Tibial artery (tissue), 4 donors: ENCODE data around the gene SLC7A9.
A peak's percentile ranks its signal among the peaks of the same experiment; 100 is the strongest.
"Not testable (repeated sequence)": the region's sequence is repeated elsewhere in the genome, so short reads cannot be mapped to it uniquely, and the experiment has no call there.

Source experiments
- DNase-seq, 2 donors: peaks; one replicate each; pipeline ENCODE4 v3.0.0-alpha.2; 2019
- H3K27ac ChIP-seq, 2 donors: fragments of 200-600 bp; sonication (generic) in 1 of 2; 1 replicate in 1 of 2; 2 replicates in 1 of 2; pipeline ENCODE4 v1.5.1; 2018 to 2019; ENCODE audit warnings: mild to moderate bottlenecking in 1 of 2
- H3K27me3 ChIP-seq, 2 donors: fragments of 200-600 bp; sonication (generic) in 1 of 2; one replicate each; pipeline versions ENCODE4 v1.5.1 to v1.6.0; 2016 to 2019
- H3K36me3 ChIP-seq, 3 donors: fragments of 200-600 bp; sonication (generic) in 2 of 3; one replicate each; pipeline ENCODE4 v1.5.1; 2016 to 2019; ENCODE audit warnings: mild to moderate bottlenecking in 2 of 3
- H3K4me1 ChIP-seq, 4 donors: fragments of 200-600 bp; sonication (generic) in 2 of 4; 1 replicate in 3 of 4; 2 replicates in 1 of 4; pipeline ENCODE4 v1.5.1; 2016 to 2019
- H3K4me3 ChIP-seq, 2 donors: fragments of 200-600 bp; sonication (generic) in 1 of 2; 1 replicate in 1 of 2; 2 replicates in 1 of 2; pipeline ENCODE4 v1.5.1; 2018 to 2019; ENCODE audit warnings: mild to moderate bottlenecking in 2 of 2
- H3K9me3 ChIP-seq, 3 donors: fragments of 200-600 bp; sonication (generic) in 1 of 3; one replicate each; pipeline ENCODE4 v1.5.1; 2016 to 2019
- intact Hi-C: fragments of 100-400 bp; cut with DNase I; formaldehyde crosslinking; loops from one replicate; pipeline ENCODE4 v1.15.0; 2023; ENCODE audit warnings: low total_unique reads
- TF ChIP-seq, protein P1 (sequence below), 2 experiments: fragments of 200-600 bp in 1 of 2; fragments of 450-650 bp in 1 of 2; IDR thresholded peaks; one replicate each; pipeline ENCODE4 v1.5.1; 2017 to 2019; ENCODE audit warnings: antibody characterized with exemption in 2 of 2, mild to moderate bottlenecking in 1 of 2, moderate library complexity in 1 of 2

The SLC7A9 gene

DNA sequence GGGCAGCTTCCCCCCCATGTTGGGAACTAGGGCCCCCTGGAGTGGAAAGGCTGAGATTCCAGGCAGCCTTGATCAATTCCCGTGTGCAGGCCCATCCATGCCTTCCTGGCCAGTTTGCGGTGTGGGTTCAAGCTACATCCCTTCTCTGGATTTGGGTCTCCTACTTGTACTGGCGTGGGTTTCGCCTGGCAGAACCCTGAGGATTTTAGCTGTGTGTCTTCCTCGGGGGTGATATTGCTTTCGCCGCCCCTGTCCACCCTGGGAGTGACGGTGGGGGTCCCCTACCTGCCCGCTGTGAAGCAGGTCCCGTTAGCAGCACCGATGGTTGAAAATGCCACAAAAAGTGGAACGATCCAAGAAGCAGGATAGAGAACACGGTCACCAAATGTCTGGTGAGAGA lies 11.4 kb downstream of the SLC7A9 start:
- H3K4me1 ChIP-seq, result no peaks in the 10 kb centered on the region
- no peaks in the 10 kb centered on the region for H3K36me3 ChIP-seq
- DNase-seq, result peak in 1 of 2 donors; percentile 57
- no peak overlapping the region for H3K4me3 ChIP-seq
- intact Hi-C loops, result no loop called here
- TF ChIP-seq, protein P1, sequence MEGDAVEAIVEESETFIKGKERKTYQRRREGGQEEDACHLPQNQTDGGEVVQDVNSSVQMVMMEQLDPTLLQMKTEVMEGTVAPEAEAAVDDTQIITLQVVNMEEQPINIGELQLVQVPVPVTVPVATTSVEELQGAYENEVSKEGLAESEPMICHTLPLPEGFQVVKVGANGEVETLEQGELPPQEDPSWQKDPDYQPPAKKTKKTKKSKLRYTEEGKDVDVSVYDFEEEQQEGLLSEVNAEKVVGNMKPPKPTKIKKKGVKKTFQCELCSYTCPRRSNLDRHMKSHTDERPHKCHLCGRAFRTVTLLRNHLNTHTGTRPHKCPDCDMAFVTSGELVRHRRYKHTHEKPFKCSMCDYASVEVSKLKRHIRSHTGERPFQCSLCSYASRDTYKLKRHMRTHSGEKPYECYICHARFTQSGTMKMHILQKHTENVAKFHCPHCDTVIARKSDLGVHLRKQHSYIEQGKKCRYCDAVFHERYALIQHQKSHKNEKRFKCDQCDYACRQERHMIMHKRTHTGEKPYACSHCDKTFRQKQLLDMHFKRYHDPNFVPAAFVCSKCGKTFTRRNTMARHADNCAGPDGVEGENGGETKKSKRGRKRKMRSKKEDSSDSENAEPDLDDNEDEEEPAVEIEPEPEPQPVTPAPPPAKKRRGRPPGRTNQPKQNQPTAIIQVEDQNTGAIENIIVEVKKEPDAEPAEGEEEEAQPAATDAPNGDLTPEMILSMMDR (IDR thresholded peaks at IDR 0.05), result no peak
- no peaks in the 10 kb centered on the region for H3K9me3 ChIP-seq
- H3K27me3 ChIP-seq, result no peaks in the 10 kb centered on the region
- no peak overlapping the region for H3K27ac ChIP-seq

DNA sequence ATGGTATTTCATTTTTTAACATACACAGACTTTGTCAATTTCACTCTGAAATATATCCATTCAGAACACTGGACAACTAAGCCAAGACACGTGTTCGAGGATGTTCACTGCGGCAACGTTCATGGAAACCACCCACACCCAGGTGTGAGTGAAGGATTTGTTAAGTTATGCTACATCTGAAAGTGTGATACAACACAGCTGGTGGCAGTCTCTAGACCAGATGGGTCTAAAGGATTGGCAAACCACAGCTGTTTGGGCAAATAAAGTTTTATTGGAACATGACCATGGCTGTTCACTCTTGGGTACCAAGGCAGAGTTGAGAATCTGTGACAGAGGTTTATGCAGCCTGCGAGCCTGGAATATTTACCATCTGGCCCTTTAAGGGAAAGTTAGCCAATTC lies 12.0 kb downstream of the SLC7A9 start:
- no peaks in the 10 kb centered on the region for H3K27me3 ChIP-seq
- H3K36me3 ChIP-seq, result peaks cover 0 to 3% (median 0%) of the 10 kb centered on the region in 3 donors
- H3K4me1 ChIP-seq, result no peaks in the 10 kb centered on the region
- H3K4me3 ChIP-seq, result no peak overlapping the region
- no peak overlapping the region for H3K27ac ChIP-seq
- intact Hi-C loops, result no loop called here
- TF ChIP-seq, protein P1 (IDR thresholded peaks at IDR 0.05), result no peak
- no peaks in the 10 kb centered on the region for H3K9me3 ChIP-seq
- DNase-seq, result peak in 1 of 2 donors; percentile 9

DNA sequence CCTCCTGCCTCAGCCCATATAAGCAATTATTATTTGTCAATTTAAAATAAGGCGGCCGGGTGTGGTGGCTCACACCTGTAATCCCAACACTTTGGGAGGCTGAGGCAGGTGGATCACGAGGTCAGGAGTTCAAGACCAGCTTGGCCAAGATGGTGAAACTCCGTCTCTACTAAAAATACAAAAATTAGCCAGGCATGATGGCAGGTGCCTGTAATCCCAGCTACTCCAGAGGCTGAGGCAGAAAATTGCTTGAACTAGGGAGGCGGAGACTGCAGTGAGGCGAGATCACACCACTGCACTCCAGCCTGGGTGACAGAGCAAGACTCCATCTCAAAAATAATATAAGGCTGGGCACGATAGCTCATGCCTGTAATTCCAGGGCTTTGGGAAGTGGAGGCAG lies 12.7 kb downstream of the SLC7A9 start:
- H3K9me3 ChIP-seq, H3K27me3 ChIP-seq, intact Hi-C loops, H3K27ac ChIP-seq, H3K4me1 ChIP-seq, H3K36me3 ChIP-seq, H3K4me3 ChIP-seq: not testable (repeated sequence)
- peak in 1 of 2 donors; percentile 21 for DNase-seq

DNA sequence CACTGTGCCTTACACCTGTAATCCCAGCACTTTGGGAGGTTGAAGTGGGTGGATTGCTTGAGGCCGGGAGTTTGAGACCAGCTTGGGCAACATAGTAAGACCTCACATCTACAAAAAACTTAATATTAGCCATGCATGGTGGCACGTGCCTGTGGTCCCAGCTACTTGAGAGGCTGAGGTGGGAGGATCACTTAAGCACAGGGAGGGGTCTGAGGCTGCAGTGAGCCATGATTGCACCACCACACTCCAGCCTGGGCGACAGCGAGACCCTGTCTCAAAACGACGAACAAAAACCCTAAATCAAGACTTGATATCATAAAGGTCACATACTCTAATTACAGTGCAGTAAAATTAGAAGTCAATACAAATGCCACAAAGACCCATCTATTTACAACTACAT lies 17.4 kb downstream of the SLC7A9 start:
- Histone ChIP-seq H3K27me3 (no peaks in the 10 kb centered on the region), H3K4me3 (no peak overlapping the region), H3K27ac (no peak overlapping the region), H3K36me3 (peaks cover 0 to 3% (median 0%) of the 10 kb centered on the region in 3 donors), H3K4me1 (no peaks in the 10 kb centered on the region), H3K9me3 (no peaks in the 10 kb centered on the region)
- TF ChIP-seq, protein P1 (IDR thresholded peaks at IDR 0.05), result no peak
- intact Hi-C loops, result no loop called here
- peak in 1 of 2 donors; percentile 12 for DNase-seq

DNA sequence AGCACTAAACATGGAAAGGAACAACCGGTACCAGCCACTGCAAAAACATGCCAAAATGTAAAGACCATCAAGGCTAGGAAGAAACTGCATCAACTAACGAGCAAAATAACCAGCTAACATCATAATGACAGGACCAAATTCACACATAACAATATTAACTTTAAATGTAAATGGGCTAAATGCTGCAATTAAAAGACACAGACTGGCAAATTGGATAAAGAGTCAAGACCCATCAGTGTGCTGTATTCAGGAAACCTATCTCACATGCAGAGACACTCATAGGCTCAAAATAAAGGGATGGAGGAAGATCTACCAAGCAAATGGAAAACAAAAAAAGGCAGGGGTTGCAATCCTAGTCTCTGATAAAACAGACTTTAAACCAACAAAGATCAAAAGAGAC lies 21.5 kb downstream of the SLC7A9 start:
- intact Hi-C loops, H3K27ac ChIP-seq, H3K9me3 ChIP-seq, H3K36me3 ChIP-seq, DNase-seq, H3K4me1 ChIP-seq, H3K27me3 ChIP-seq, H3K4me3 ChIP-seq: not testable (repeated sequence)

DNA sequence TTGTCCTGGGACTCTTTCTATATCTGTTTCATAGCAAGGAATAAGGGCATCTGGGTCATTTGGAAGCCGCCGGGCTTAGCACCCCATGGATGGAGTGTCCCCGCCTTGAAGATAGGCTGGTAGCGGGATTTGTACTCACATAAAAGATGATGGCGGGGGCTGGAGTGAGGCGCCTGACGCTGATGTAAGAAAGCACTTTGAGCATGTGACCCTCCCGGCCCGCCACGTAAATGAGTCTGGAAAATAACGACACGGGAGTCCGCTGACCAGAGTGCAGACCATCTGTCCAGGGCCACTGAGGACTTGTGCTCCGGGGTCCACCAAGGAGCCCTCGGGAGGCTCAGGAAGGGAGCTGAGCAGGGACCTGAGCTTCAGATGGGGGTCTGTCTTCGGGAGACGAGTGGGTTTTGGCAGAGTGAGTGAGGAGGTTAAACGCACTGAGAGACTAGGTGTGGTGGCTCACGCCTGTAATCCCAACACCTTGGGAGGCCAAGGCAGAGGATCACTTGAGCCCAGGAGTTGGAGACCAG lies 25.8 kb downstream of the SLC7A9 start:
- peaks cover 0 to 18% (median 17%) of the 10 kb centered on the region in 3 donors for H3K36me3 ChIP-seq
- no peaks in the 10 kb centered on the region for H3K4me1 ChIP-seq
- intact Hi-C loops, result no loop called here
- H3K4me3 ChIP-seq, result no peak overlapping the region
- TF ChIP-seq, protein P1 (IDR thresholded peaks at IDR 0.05), result no peak
- no peaks in the 10 kb centered on the region for H3K27me3 ChIP-seq
- peaks cover 0 to 16% (median 16%) of the 10 kb centered on the region in 3 donors for H3K9me3 ChIP-seq
- DNase-seq, result no peak
- H3K27ac ChIP-seq, result no peak overlapping the region

DNA sequence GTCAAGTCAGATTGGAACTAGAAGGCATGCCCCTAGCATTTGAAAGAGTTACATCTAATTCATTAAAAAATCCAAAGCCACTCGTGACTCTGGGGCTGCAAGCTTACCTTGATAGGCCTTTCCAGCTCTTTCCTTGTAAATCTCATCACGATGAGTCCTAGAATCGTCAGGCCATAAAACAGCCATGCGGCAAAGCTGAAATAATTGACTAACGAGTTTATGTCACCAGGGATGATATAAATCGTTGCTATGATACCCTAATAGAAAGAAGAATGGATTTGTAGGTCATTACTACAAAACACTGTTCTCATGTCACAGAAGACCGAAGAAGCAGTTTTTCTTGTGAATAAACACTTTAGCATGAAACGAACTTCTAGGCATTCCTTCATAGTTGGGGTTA lies 27.5 kb downstream of the SLC7A9 start:
- Histone ChIP-seq H3K4me1 (no peaks in the 10 kb centered on the region), H3K36me3 (peaks cover 0 to 18% (median 17%) of the 10 kb centered on the region in 3 donors), H3K27me3 (no peaks in the 10 kb centered on the region), H3K9me3 (peaks cover 0 to 16% (median 16%) of the 10 kb centered on the region in 3 donors), H3K4me3 (no peak overlapping the region), H3K27ac (no peak overlapping the region)
- no peak for DNase-seq
- TF ChIP-seq, protein P1 (IDR thresholded peaks at IDR 0.05), result no peak
- intact Hi-C loops, result no loop called here
